Measurements from ENCODE around the gene CREBBP. TPM values are rescaled to one million over a fixed set of nuclear protein-coding genes. Genes with fewer than 3 reads are reported as not detected.

CREBBP gene
- total and polyA plus RNA-seq, 2 donors (not counting 1 experiment from before 2014, with no cell fraction given) = 6.1 to 22.6 TPM

GRCh38 chr16:3810818-3811217, 69.7 kb downstream of the CREBBP start:
- Histone ChIP-seq H3K27ac (ENCODE audit: insufficient read depth, low read length) (no peak overlapping the region), H3K79me2 (ENCODE audit: control insufficient read depth, insufficient read depth, low read length) (peaks cover 80% of the 10 kb centered on the region), H3K4me1 (ENCODE audit: control insufficient read depth, extremely low read depth, insufficient read depth, low read length) (no peaks in the 10 kb centered on the region), H3K36me3 (ENCODE audit: control insufficient read depth, insufficient read depth, low read length) (peaks cover 7% of the 10 kb centered on the region), H4K20me1 (ENCODE audit: control insufficient read depth, extremely low read depth, insufficient read depth, low read length) (peaks cover 2% of the 10 kb centered on the region), H2AFZ (ENCODE audit: low read length) (no peak overlapping the region), H3K4me3 (replicated peaks in 1 of 4; ENCODE audit: control extremely low read depth in 1 of 4, insufficient read depth in 1 of 4, low read depth in 3 of 4, low read length in 4 of 4) (no peak overlapping the region), H3K27me3 (ENCODE audit: control insufficient read depth, insufficient read depth, low read length) (no peaks in the 10 kb centered on the region), H3K9me3 (ENCODE audit: control insufficient read depth, insufficient read depth, low read depth, low read length) (no peaks in the 10 kb centered on the region), H3K4me2 (ENCODE audit: extremely low read depth, insufficient read depth, low read length) (no peak overlapping the region), H3K9ac (ENCODE audit: insufficient read depth, low read length) (no peak overlapping the region)
- TF ChIP-seq CTCF (conservative IDR thresholded peaks at IDR 0.05 in 1 of 2, IDR thresholded peaks at IDR 0.05 in 1 of 2; ENCODE audit: low read depth in 1 of 2, low read length in 2 of 2) (no peak), EZH2 (IDR thresholded peaks at IDR 0.05; ENCODE audit: low read length, missing control alignments) (no peak)
- no peak for DNase-seq (ENCODE audit: low read depth in 2 of 2)

GRCh38 chr16:3810198-3810664, 70.3 kb downstream of the CREBBP start:
- Histone ChIP-seq H2AFZ (ENCODE audit: low read length) (no peak overlapping the region), H3K9me3 (ENCODE audit: control insufficient read depth, insufficient read depth, low read depth, low read length) (no peaks in the 10 kb centered on the region), H3K79me2 (ENCODE audit: control insufficient read depth, insufficient read depth, low read length) (peaks cover 82% of the 10 kb centered on the region), H4K20me1 (ENCODE audit: control insufficient read depth, extremely low read depth, insufficient read depth, low read length) (peaks cover 2% of the 10 kb centered on the region), H3K27ac (ENCODE audit: insufficient read depth, low read length) (no peak overlapping the region), H3K27me3 (ENCODE audit: control insufficient read depth, insufficient read depth, low read length) (no peaks in the 10 kb centered on the region), H3K4me2 (ENCODE audit: extremely low read depth, insufficient read depth, low read length) (no peak overlapping the region), H3K4me3 (replicated peaks in 1 of 4; ENCODE audit: control extremely low read depth in 1 of 4, insufficient read depth in 1 of 4, low read depth in 3 of 4, low read length in 4 of 4) (no peak overlapping the region), H3K4me1 (ENCODE audit: control insufficient read depth, extremely low read depth, insufficient read depth, low read length) (no peaks in the 10 kb centered on the region), H3K36me3 (ENCODE audit: control insufficient read depth, insufficient read depth, low read length) (peaks cover 7% of the 10 kb centered on the region), H3K9ac (ENCODE audit: insufficient read depth, low read length) (no peak overlapping the region)
- DNase-seq (ENCODE audit: low read depth in 2 of 2) = no peak
- TF ChIP-seq CTCF (conservative IDR thresholded peaks at IDR 0.05 in 1 of 2, IDR thresholded peaks at IDR 0.05 in 1 of 2; ENCODE audit: low read depth in 1 of 2, low read length in 2 of 2) = no peak
- TF ChIP-seq EZH2 (IDR thresholded peaks at IDR 0.05; ENCODE audit: low read length, missing control alignments) = no peak

GRCh38 chr16:3808308-3809063, 72.0 kb downstream of the CREBBP start:
- no peak overlapping the region for H3K27ac ChIP-seq (ENCODE audit: insufficient read depth, low read length)
- TF ChIP-seq EZH2 (IDR thresholded peaks at IDR 0.05; ENCODE audit: low read length, missing control alignments) = no peak
- TF ChIP-seq CTCF (conservative IDR thresholded peaks at IDR 0.05 in 1 of 2, IDR thresholded peaks at IDR 0.05 in 1 of 2; ENCODE audit: low read depth in 1 of 2, low read length in 2 of 2) = no peak
- no peaks in the 10 kb centered on the region for H3K9me3 ChIP-seq (ENCODE audit: control insufficient read depth, insufficient read depth, low read depth, low read length)
- no peak overlapping the region for H3K4me3 ChIP-seq (replicated peaks in 1 of 4; ENCODE audit: control extremely low read depth in 1 of 4, insufficient read depth in 1 of 4, low read depth in 3 of 4, low read length in 4 of 4)
- peaks cover 4% of the 10 kb centered on the region for H4K20me1 ChIP-seq (ENCODE audit: control insufficient read depth, extremely low read depth, insufficient read depth, low read length)
- no peak overlapping the region for H3K9ac ChIP-seq (ENCODE audit: insufficient read depth, low read length)
- H3K4me1 ChIP-seq (ENCODE audit: control insufficient read depth, extremely low read depth, insufficient read depth, low read length) = no peaks in the 10 kb centered on the region
- H3K4me2 ChIP-seq (ENCODE audit: extremely low read depth, insufficient read depth, low read length) = no peak overlapping the region
- DNase-seq (ENCODE audit: low read depth in 2 of 2) = no peak
- H3K36me3 ChIP-seq (ENCODE audit: control insufficient read depth, insufficient read depth, low read length) = peaks cover 7% of the 10 kb centered on the region
- H3K27me3 ChIP-seq (ENCODE audit: control insufficient read depth, insufficient read depth, low read length) = no peaks in the 10 kb centered on the region
- peaks cover 80% of the 10 kb centered on the region for H3K79me2 ChIP-seq (ENCODE audit: control insufficient read depth, insufficient read depth, low read length)
- H2AFZ ChIP-seq (ENCODE audit: low read length) = no peak overlapping the region
